ENCODE measurements around the gene CARD19.

CARD19 gene

GRCh38 chr9:93155716-93156474, 59.9 kb downstream of the CARD19 start:
- CTCF ChIA-PET = interaction anchor here (0.6 to 2.0 kb wide), 5 partner anchors 23 to 156 kb away, joined by 3 to 16 read pairs (median 3); no protein-coding TSS in a partner anchor
- no peak for TF ChIP-seq ZNF830 (tag by site-specific recombination; IDR thresholded peaks at IDR 0.05; ENCODE audit: low read depth)
- H3K4me3 ChIP-seq (ENCODE audit: low read depth, low read length) = no peak overlapping the region
- H3K4me1 ChIP-seq (ENCODE audit: control insufficient read depth, insufficient read depth, low read length) = no peaks in the 10 kb centered on the region
- H3K36me3 ChIP-seq (ENCODE audit: control insufficient read depth in 2 of 2, insufficient read depth in 1 of 2, low read length in 2 of 2) = no peaks in the 10 kb centered on the region
- H3K9me3 ChIP-seq (ENCODE audit: control insufficient read depth, insufficient read depth, low read depth, low read length) = no peaks in the 10 kb centered on the region
- POLR2A ChIA-PET = interaction anchor here (1.1 kb wide), 1 partner anchor 22 kb away, joined by 4 read pairs; the partner anchor contains the start of gene NINJ1
- no peak overlapping the region for H3K27ac ChIP-seq (ENCODE audit: extremely low read depth, low read depth, low read length)

GRCh38 chr9:93156475-93157008, 60.5 kb downstream of the CARD19 start:
- TF ChIP-seq ZNF704 (tag by site-specific recombination; IDR thresholded peaks at IDR 0.05) = no peak
- TF ChIP-seq SALL2 (tag by site-specific recombination; IDR thresholded peaks at IDR 0.05; ENCODE audit: borderline replicate concordance) = no peak
- TF ChIP-seq RBAK (tag by site-specific recombination; IDR thresholded peaks at IDR 0.05) = no peak
- TF ChIP-seq ZNF2 (tag by site-specific recombination; IDR thresholded peaks at IDR 0.05) = no peak
- no peak for TF ChIP-seq ZNF768 (tag by site-specific recombination; IDR thresholded peaks at IDR 0.05)
- no peak for TF ChIP-seq PATZ1 (tag by site-specific recombination; IDR thresholded peaks at IDR 0.05)
- no peak for TF ChIP-seq ZNF391 (tag by site-specific recombination; IDR thresholded peaks at IDR 0.05; ENCODE audit: borderline replicate concordance, low read depth)
- TF ChIP-seq ZFHX2 (tag by site-specific recombination; conservative IDR thresholded peaks at IDR 0.05) = no peak
- TF ChIP-seq ZNF341 (tag by site-specific recombination; IDR thresholded peaks at IDR 0.05; ENCODE audit: low read depth) = no peak
- no peak for TF ChIP-seq ZNF670 (tag by site-specific recombination; IDR thresholded peaks at IDR 0.05; ENCODE audit: low read depth)
- TF ChIP-seq ZNF423 (tag by site-specific recombination; IDR thresholded peaks at IDR 0.05) = no peak
- TF ChIP-seq GLIS2 (tag by site-specific recombination; IDR thresholded peaks at IDR 0.05) = no peak
- TF ChIP-seq ZNF701 (tag by site-specific recombination; IDR thresholded peaks at IDR 0.05) = no peak
- no peak for TF ChIP-seq ZNF335 (tag by site-specific recombination; conservative IDR thresholded peaks at IDR 0.05)
- POLR2A ChIA-PET = interaction anchor here (1.1 kb wide), 1 partner anchor 23 kb away, joined by 4 read pairs; the partner anchor contains the start of gene NINJ1
- Histone ChIP-seq H3K4me3 (ENCODE audit: low read depth, low read length) (no peak overlapping the region), H3K4me1 (ENCODE audit: control insufficient read depth, insufficient read depth, low read length) (no peaks in the 10 kb centered on the region), H3K27ac (ENCODE audit: extremely low read depth, low read depth, low read length) (no peak overlapping the region), H3K9me3 (ENCODE audit: control insufficient read depth, insufficient read depth, low read depth, low read length) (no peaks in the 10 kb centered on the region), H3K36me3 (ENCODE audit: control insufficient read depth in 2 of 2, insufficient read depth in 1 of 2, low read length in 2 of 2) (no peaks in the 10 kb centered on the region)
- CTCF ChIA-PET = interaction anchor here (0.6 to 1.3 kb wide), 4 partner anchors 135 to 156 kb away, joined by 3 to 4 read pairs (median 4); no protein-coding TSS in a partner anchor

- no peaks in the 10 kb centered on the region for H3K36me3 ChIP-seq (ENCODE audit: control insufficient read depth in 2 of 2, insufficient read depth in 1 of 2, low read length in 2 of 2)
- H3K27ac ChIP-seq (ENCODE audit: extremely low read depth, low read depth, low read length) = no peak overlapping the region
- H3K9me3 ChIP-seq (ENCODE audit: control insufficient read depth, insufficient read depth, low read depth, low read length) = no peaks in the 10 kb centered on the region
- ChIA-PET POLR2A (no interaction called here), CTCF (interaction anchor here (0.6 to 4.7 kb wide), 9 partner anchors 19 to 198 kb away, joined by 3 to 29 read pairs (median 4); no protein-coding TSS in a partner anchor)
- H3K4me3 ChIP-seq (ENCODE audit: low read depth, low read length) = no peak overlapping the region
- no peaks in the 10 kb centered on the region for H3K4me1 ChIP-seq (ENCODE audit: control insufficient read depth, insufficient read depth, low read length)
- TF ChIP-seq ZFP69B (tag by site-specific recombination; IDR thresholded peaks at IDR 0.05) (0 out of 2 replicates have a peak, but pooled peaks have one; percentile 27), ZXDB (tag by site-specific recombination; IDR thresholded peaks at IDR 0.05) (peak; percentile 28; the same call in 1 of the 2 replicates), GFI1B (tag by site-specific recombination; IDR thresholded peaks at IDR 0.05) (no peak), ZNF2 (tag by site-specific recombination; IDR thresholded peaks at IDR 0.05) (0 out of 2 replicates have a peak, but pooled peaks have one; percentile 51), KLF9 (tag by site-specific recombination; IDR thresholded peaks at IDR 0.05; ENCODE audit: low read depth) (0 out of 2 replicates have a peak, but pooled peaks have one; percentile 34), PATZ1 (tag by site-specific recombination; IDR thresholded peaks at IDR 0.05) (peak; percentile 66; the same call in 1 of the 2 replicates), ZNF704 (tag by site-specific recombination; IDR thresholded peaks at IDR 0.05) (no peak)
Observed at GRCh38 chr9:93159601-93160471, 63.8 kb downstream of the CARD19 start.

Data from HEK293 (cell line).